ENCODE results near the gene HOXC6. TPM values are rescaled to one million over a fixed set of nuclear protein-coding genes. Genes with fewer than 3 reads are reported as not detected.

Gene HOXC6
- total RNA-seq, 2 donors from 2014 or later: not detected

DNA sequence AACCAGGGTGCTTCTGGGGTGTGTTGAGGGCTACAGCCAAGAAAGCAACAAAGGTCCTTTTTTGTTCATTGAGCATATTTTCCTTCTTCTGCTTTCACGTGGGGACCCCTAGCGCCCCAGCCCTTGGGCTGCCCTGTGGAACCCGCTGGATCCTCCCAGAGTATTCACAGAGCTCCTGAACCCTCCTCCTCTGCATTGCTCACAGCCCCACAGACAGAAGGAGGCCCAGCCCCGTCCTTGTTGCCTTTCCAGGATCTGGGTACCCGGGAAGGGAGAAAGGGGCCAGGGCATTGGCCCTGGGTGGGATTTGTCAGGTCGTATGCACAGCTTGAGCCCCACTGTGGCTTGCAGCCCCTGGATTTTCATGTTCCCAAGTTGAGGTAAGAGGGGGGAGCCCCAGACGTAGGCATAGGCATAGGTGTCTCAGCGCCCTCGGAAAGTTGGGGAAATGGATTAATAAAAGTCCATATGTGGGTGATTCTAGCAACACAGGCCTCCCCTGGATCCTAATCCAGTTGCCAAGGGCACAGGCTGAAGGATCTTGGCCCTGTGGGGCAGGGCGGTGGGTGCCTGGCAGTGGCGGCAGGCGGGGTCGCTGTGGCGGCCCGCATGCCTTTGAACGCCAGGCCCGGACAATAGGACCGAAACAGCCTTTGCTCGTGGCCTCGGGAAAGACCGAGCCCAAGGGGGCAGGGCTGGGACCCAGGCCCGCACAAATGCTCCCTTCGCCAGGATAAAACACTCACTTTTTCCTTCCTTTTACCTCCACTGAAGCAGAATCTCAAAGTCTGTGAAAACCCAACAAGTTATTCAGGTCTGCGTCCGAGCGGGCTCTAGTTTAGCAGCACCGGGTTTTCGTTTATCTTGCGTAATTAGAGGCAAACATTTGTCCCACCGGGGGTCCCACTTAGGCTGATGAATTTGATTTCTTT is 46.3 kb upstream of the HOXC6 start:
- no peak overlapping the region for H3K4me3 ChIP-seq
- peaks cover 68 to 74% of the 10 kb centered on the region in 2 donors for H3K27me3 ChIP-seq

DNA sequence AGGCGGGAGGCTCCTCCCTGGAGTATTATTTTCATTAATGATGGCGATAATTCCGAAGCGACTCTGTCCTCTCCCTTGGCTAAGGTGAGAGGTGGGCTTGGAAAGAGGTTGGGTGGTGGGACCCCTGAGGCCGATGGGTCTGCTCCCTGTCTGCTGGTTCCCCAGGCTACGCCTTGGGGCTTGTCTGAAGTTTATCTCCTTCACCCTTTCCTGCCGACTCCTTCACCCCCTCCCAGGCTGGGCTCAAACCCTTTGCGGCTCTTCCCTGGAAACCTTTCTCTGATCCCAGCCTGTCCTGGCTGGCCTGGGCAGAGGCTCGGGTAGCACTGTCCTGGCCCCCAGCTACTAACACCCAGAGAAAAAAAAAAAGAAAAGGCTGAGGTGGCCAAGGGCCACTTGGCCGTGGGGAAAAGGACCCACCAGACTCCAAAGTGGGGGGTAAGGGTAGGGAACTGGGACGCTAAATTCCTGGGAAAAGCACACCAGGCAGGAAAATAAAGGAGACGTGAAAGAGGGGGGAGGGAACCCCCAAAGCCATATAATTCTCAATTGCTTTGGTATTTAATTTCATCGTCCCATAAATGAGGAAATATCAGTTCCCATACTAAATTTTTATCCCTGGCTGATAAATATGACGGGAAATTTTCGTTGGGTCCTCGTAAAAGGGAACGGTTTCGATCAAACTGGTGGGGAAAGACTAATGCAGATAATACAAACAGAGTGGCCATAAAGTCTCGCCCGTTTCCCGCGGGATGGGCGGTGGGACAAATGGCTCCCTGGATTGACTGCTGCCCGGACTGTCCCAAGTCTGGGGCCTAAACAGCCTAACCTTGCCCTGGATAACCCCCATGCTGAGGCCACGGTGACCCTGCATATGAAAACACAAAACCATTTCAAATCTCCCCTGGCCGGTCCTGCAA is 45.3 kb upstream of the HOXC6 start:
- Histone ChIP-seq H3K27ac (no peak overlapping the region), H3K9me3 (no peaks in the 10 kb centered on the region), H3K4me3 (no peak overlapping the region), H3K4me1 (peaks cover 0 to 25% of the 10 kb centered on the region in 2 donors), H3K27me3 (peaks cover 66 to 73% of the 10 kb centered on the region in 2 donors), H3K36me3 (no peaks in the 10 kb centered on the region)
- no peak for DNase-seq (ENCODE audit: low spot score)
- TF ChIP-seq, protein P1, sequence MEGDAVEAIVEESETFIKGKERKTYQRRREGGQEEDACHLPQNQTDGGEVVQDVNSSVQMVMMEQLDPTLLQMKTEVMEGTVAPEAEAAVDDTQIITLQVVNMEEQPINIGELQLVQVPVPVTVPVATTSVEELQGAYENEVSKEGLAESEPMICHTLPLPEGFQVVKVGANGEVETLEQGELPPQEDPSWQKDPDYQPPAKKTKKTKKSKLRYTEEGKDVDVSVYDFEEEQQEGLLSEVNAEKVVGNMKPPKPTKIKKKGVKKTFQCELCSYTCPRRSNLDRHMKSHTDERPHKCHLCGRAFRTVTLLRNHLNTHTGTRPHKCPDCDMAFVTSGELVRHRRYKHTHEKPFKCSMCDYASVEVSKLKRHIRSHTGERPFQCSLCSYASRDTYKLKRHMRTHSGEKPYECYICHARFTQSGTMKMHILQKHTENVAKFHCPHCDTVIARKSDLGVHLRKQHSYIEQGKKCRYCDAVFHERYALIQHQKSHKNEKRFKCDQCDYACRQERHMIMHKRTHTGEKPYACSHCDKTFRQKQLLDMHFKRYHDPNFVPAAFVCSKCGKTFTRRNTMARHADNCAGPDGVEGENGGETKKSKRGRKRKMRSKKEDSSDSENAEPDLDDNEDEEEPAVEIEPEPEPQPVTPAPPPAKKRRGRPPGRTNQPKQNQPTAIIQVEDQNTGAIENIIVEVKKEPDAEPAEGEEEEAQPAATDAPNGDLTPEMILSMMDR (IDR thresholded peaks at IDR 0.05): no peak

More for the DNA sequence above, 46.3 kb upstream of the HOXC6 start:
- Histone ChIP-seq H3K9me3 (no peaks in the 10 kb centered on the region), H3K36me3 (no peaks in the 10 kb centered on the region), H3K27ac (no peak overlapping the region), H3K4me1 (peaks cover 0 to 25% of the 10 kb centered on the region in 2 donors)
- DNase-seq (ENCODE audit: low spot score): no peak
- TF ChIP-seq, protein P1 (IDR thresholded peaks at IDR 0.05): no peak

DNA sequence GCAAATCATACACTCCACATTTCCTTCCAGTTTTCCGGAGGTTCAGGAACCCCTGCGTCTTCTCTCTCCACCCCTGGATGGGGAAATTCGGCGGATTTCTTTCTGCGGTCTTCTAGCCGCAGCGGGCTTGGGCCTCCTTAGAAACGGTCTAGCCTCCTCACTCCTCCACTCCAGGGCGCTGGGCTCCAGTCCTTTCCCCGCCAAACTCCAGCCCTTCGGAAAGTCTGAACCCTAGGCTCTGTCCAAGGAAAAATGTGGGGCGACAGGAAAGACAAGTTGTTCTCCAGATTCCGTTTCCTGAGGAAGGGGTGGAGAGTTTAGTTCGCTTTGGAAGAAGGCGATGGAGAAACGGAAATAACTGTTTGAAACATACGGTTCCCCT is 44.7 kb upstream of the HOXC6 start:
- Histone ChIP-seq H3K27me3 (peaks cover 69 to 74% of the 10 kb centered on the region in 2 donors), H3K4me1 (peaks cover 0 to 25% of the 10 kb centered on the region in 2 donors), H3K36me3 (no peaks in the 10 kb centered on the region), H3K27ac (no peak overlapping the region), H3K4me3 (no peak overlapping the region), H3K9me3 (no peaks in the 10 kb centered on the region)
- DNase-seq (ENCODE audit: low spot score): no peak
- TF ChIP-seq, protein P1 (IDR thresholded peaks at IDR 0.05): no peak

DNA sequence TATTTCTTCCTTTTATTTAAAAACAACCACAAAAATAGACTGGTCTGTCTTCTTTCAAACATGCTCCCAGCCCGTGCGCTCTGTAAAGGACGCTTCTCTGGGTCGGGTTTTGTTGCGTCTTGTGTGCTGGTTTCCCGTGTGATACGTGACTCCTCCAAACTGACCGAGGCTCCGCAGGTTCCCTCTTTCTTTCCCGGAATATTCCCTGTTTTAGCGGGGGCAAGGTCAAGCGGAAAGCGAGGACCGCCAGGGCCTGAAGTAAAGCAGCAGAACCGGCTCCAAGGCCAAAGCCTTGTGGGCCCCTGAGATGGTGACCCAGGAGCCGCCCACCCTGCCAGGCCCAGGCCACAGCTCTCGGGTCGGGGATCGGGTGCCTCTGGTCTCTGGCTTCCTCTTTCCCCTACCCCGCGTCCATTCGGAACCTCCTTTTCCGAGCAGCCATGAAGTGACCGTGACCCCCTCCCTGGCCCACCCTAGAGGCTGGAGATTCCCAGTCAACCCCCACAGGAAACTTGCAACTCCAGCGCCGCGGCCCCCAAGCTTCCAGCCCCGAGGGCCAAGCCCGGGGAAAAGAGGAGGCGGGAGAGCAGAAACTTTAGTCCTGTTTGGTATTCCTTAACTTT is 44.2 kb upstream of the HOXC6 start:
- DNase-seq (ENCODE audit: low spot score): no peak
- Histone ChIP-seq H3K36me3 (no peaks in the 10 kb centered on the region), H3K27me3 (peaks cover 73 to 74% of the 10 kb centered on the region in 2 donors), H3K4me3 (no peak overlapping the region), H3K27ac (no peak overlapping the region), H3K4me1 (peaks cover 0 to 26% of the 10 kb centered on the region in 2 donors), H3K9me3 (no peaks in the 10 kb centered on the region)
- TF ChIP-seq, protein P1 (IDR thresholded peaks at IDR 0.05): no peak

DNA sequence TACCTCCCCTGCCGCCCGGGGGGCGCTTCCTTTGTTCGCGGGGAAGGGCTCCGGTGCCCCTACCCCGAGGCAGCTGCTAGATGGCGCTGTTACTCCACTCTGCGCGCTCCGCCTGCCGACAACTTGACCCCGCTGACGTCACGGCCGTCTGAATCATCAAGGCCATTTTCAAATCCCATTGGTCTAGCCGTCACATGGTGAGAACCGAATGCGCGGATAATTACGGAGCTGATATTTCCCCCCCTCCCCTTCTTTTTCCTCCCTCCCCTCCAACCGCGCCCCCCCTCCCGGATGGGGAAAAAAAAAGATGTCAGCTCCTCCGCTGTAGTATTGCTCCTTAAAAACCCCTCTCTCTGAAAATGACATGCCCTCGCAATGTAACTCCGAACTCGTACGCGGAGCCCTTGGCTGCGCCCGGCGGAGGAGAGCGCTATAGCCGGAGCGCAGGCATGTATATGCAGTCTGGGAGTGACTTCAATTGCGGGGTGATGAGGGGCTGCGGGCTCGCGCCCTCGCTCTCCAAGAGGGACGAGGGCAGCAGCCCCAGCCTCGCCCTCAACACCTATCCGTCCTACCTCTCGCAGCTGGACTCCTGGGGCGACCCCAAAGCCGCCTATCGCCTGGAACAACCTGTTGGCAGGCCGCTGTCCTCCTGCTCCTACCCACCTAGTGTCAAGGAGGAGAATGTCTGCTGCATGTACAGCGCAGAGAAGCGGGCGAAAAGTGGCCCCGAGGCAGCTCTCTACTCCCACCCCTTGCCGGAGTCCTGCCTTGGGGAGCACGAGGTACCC is 43.1 kb upstream of the HOXC6 start, which contains the start of gene HOXC10:
TSS of gene HOXC10 (plus strand) at position 246 of the 791 bp plus-strand sequence. CDS start at position 360, 114 bp downstream.
- Histone ChIP-seq H3K27ac (no peak within 1 kb of the TSS), H3K4me3 (peak within 1 kb of the TSS in 1 of 2 donors; percentile 28), H3K27me3 (peaks cover 74 to 84% of the 10 kb centered on the region in 2 donors), H3K9me3 (no peaks in the 10 kb centered on the region), H3K4me1 (peaks cover 0 to 28% of the 10 kb centered on the region in 2 donors), H3K36me3 (no peaks in the 10 kb centered on the region)
- DNase-seq (ENCODE audit: low spot score): peak; percentile 79
- TF ChIP-seq, protein P1 (IDR thresholded peaks at IDR 0.05): peak; percentile 26 to 65
